ENCODE results near the gene GRB2. TPM values are rescaled to one million over a fixed set of nuclear protein-coding genes. Genes with fewer than 3 reads are reported as not detected.
"Not testable (repeated sequence)": the region's sequence is repeated elsewhere in the genome, so short reads cannot be mapped to it uniquely, and the experiment has no call there.

The GRB2 gene
- total RNA-seq, 2 experiments from 2014 or later, result 149 to 155 TPM

DNA sequence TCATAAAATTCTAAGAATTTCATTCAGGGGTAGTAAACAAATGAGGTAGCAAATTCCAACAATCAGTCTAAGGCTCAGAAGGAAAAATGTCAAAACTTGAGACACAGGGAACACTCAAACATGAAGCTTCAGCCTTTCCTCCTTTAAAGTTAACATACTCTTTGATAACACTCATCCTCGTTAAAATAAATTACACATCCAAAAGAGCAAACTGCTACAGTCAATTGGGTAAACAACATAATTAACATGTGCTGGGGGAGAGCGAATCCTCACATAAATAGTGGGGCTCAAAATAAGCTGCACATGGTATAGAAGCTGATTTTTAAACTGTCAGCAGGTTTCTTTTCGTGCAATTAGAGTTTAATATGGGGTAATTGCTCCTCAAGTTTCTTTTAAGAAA lies 12.9 kb downstream of the GRB2 start:
- Mint-ChIP-seq H3K27me3 (no peaks in the 10 kb centered on the region), H3K4me1 (peaks cover 59% of the 10 kb centered on the region), H3K9me3 (no peaks in the 10 kb centered on the region), H3K4me3 (peak overlapping the region; percentile 27), H3K27ac (no peak overlapping the region), H3K36me3 (peaks cover 32% of the 10 kb centered on the region)
- ATAC-seq (ENCODE audit: low read depth), result no peak
- no peak for DNase-seq
- POLR2A ChIA-PET, result interaction anchor here (0.9 to 1.2 kb wide), 2 partner anchors 46 to 122 kb away, joined by 4 to 5 read pairs; partner anchors contain the start of gene MIF4GD

DNA sequence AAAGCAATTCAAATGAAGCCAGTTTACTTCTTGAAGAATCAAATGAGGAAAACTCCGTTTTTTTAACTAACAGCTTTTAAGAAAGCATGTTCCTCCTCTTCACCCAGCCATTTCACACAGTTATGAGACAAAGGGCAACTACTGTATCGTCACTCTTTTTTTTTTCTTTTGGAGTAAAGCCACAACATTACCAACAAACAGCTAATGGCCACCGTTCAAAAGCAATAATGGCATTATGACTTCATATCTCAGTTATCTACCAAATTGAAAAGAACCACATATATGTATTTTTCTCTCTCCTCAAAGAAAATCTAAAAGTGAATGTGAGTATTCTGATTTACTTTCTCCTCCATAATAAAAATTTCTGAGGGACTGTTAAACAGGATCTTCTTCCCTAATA lies 14.5 kb downstream of the GRB2 start:
- no peak overlapping the region for H3K27ac Mint-ChIP-seq
- POLR2A ChIA-PET, result no interaction called here
- DNase-seq (no peak), ATAC-seq (ENCODE audit: low read depth) (no peak)
- H3K4me1 Mint-ChIP-seq, result peaks cover 51% of the 10 kb centered on the region
- H3K36me3 Mint-ChIP-seq, result peaks cover 38% of the 10 kb centered on the region
- H3K4me3 Mint-ChIP-seq, result no peak overlapping the region
- no peaks in the 10 kb centered on the region for H3K27me3 Mint-ChIP-seq
- H3K9me3 Mint-ChIP-seq, result no peaks in the 10 kb centered on the region

DNA sequence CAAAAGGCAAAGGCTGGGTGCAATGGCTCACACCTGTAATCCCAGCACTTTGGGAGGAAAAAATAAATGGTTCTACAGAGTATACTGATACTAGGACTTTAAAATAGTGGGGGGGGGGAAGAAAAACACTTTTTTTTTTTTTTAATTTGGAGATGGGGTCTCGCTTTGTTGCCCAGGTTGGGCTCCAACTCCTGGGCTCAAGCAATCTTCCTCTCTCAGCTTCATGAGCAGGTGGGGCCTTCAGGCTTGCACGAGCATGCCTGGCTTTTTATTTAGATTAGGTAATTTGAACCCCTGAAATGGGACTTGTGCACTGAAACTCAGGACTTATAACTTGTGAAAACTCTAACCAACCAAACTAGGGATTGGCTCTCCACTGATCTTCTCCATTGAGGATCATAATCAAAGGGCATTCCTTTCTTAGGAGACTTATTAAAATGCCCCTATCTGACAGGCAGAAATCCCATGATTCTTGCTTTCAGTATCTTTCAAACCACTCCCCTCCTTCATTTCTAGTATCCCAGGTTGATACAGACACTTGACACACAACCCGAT lies 16.9 kb downstream of the GRB2 start:
- POLR2A ChIA-PET, result no interaction called here

DNA sequence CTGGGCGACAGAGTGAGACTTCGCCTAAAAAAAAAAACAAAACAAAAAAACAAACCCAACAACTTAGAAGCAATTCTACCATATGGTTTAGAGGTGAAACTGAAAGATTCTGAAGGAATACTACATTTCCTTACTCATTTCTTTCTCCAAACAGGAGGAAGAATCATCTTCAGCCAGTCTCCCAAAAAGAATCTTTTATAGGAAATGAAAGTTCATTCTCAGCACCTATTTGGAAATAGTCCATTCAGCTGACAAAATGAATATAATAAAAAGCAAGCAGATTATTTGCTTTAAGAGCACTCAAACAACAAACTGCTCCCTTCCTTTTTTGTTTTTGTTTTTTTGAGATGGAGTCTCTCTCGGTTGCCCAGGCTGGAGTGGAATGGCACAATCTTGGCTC lies 17.7 kb downstream of the GRB2 start:
- POLR2A ChIA-PET, result no interaction called here
- Mint-ChIP-seq H3K4me1 (peaks cover 29% of the 10 kb centered on the region), H3K4me3 (no peak overlapping the region), H3K27me3 (no peaks in the 10 kb centered on the region), H3K9me3 (no peaks in the 10 kb centered on the region), H3K36me3 (peaks cover 35% of the 10 kb centered on the region), H3K27ac (no peak overlapping the region)
- DNase-seq, result no peak
- no peak for ATAC-seq (ENCODE audit: low read depth)

More for the DNA sequence above, 16.9 kb downstream of the GRB2 start:
- DNase-seq, result no peak
- ATAC-seq (ENCODE audit: low read depth), result no peak
- H3K27me3 Mint-ChIP-seq, result no peaks in the 10 kb centered on the region
- no peak overlapping the region for H3K4me3 Mint-ChIP-seq
- H3K36me3 Mint-ChIP-seq, result peaks cover 38% of the 10 kb centered on the region
- peaks cover 34% of the 10 kb centered on the region for H3K4me1 Mint-ChIP-seq
- peak overlapping the region; percentile 25 for H3K27ac Mint-ChIP-seq
- no peaks in the 10 kb centered on the region for H3K9me3 Mint-ChIP-seq

DNA sequence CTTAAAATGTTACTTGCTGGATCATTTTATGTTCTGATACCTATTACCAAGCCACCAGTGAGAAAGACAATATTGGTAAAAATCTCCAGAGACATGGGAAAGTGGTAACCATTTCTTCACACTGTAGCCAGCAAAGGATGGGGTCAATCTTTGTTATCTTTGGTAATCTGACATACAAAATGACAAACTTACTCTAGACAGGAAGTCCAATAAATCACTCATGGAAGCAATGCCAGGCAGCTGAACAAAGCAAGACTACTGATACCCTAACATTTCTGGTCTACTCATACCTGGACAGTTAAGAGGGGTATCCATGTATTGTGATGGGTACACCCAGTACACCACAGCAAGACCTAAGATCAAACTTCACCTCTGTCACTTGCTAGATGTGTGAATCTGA lies 19.0 kb downstream of the GRB2 start:
- Mint-ChIP-seq H3K27ac (peak overlapping the region; percentile 3), H3K9me3 (no peaks in the 10 kb centered on the region), H3K27me3 (no peaks in the 10 kb centered on the region), H3K4me1 (peaks cover 23% of the 10 kb centered on the region), H3K4me3 (no peak overlapping the region), H3K36me3 (peaks cover 28% of the 10 kb centered on the region)
- DNase-seq (no peak), ATAC-seq (ENCODE audit: low read depth) (no peak)
- POLR2A ChIA-PET, result interaction anchor here (0.6 kb wide), 1 partner anchor 37 kb away, joined by 4 read pairs; no protein-coding TSS in a partner anchor

DNA sequence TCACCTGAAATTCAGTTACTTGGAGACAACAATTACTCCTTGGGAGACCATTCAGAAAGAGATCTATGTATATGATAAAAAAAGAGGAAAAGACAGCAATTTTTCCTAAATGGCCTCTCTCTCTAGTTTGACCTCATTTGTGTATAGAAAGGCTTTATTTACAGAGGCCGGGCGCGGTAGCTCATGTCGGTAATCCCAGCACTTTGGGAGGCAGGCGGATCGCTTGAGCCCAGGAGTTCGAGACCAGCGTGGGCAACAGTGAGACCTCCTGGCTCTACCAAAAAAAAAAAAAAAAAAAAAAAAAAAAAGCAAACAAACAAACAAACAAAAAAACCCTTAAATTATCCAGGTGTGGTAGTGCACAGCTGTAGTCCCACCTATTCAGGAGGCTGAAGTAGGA lies 20.7 kb downstream of the GRB2 start:
- no peak for ATAC-seq (ENCODE audit: low read depth)
- H3K27me3 Mint-ChIP-seq, result no peaks in the 10 kb centered on the region
- peaks cover 22% of the 10 kb centered on the region for H3K4me1 Mint-ChIP-seq
- POLR2A ChIA-PET, result no interaction called here
- peaks cover 17% of the 10 kb centered on the region for H3K36me3 Mint-ChIP-seq
- DNase-seq, result no peak
- H3K27ac Mint-ChIP-seq, result no peak overlapping the region
- H3K9me3 Mint-ChIP-seq, result no peaks in the 10 kb centered on the region
- H3K4me3 Mint-ChIP-seq, result no peak overlapping the region

DNA sequence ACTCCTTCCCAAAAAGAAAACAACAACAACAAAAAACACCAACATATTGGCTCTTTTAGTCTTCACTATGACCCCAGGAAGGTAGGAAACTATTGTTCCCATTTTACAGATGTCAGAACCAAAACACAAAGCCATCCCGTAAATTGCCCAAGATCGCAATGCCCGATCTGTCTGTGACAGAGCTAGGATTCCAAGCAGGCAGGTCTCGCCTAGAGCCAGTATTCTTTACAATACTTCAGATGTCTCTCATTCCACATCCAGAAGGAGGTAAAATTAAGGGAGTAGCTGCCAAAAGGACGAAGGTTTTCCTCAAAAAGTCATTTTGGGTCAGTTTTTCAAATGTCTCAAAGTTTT lies 21.7 kb downstream of the GRB2 start:
- Mint-ChIP-seq H3K4me3 (no peak overlapping the region), H3K27me3 (no peaks in the 10 kb centered on the region), H3K4me1 (peaks cover 17% of the 10 kb centered on the region), H3K9me3 (no peaks in the 10 kb centered on the region), H3K27ac (no peak overlapping the region), H3K36me3 (peaks cover 13% of the 10 kb centered on the region)
- POLR2A ChIA-PET, result no interaction called here
- DNase-seq (no peak), ATAC-seq (ENCODE audit: low read depth) (no peak)

DNA sequence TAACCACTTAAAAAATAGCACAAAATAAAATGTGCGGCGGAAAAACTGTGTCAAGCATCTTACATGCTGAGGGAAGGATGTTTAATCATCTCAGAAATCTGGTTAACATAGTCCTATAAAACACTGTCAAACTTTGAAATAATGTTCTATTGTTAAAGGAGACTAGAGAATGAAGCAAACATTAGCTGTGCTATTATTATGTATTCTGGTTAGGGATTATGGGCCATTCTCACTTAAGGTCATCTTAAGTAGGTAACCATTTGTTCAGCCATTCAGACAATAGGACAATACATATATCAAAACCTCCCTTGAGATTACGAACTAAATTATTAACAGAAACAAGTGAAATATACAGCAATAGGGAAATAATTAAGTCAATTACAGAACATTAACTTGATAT lies 24.7 kb downstream of the GRB2 start:
- POLR2A ChIA-PET, result interaction anchor here (1.1 kb wide), 1 partner anchor 91 kb away, joined by 3 read pairs; the partner anchor contains the start of gene SLC25A19
- ATAC-seq (ENCODE audit: low read depth) (no peak), DNase-seq (no peak)
- Mint-ChIP-seq H3K9me3 (no peaks in the 10 kb centered on the region), H3K27ac (no peak overlapping the region), H3K36me3 (peaks cover 12% of the 10 kb centered on the region), H3K4me1 (peaks cover 11% of the 10 kb centered on the region), H3K4me3 (no peak overlapping the region), H3K27me3 (no peaks in the 10 kb centered on the region)

DNA sequence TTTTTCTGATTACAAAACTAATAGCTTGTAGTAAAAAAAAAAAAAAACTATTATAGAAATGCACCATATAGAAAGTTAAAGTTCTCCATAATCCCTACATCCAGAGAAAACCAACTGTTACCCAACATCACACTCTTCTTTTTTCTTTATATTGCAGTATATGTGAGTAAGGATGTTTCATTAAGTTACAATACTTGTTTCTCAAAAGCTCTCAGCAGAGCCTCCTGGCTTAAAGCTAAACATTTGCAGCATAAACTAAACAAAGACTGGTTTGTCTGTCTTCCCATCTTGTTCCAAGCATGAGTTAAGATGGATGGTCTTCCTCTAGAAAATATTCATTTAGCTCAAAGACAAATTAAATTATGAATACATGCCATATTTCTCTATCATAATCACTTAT lies 25.2 kb downstream of the GRB2 start:
- H3K9me3 Mint-ChIP-seq, result no peaks in the 10 kb centered on the region
- POLR2A ChIA-PET, result interaction anchor here (1.1 to 1.2 kb wide), 2 partner anchors 14 to 91 kb away, joined by 3 to 4 read pairs; partner anchors contain the start of gene SLC25A19
- H3K27me3 Mint-ChIP-seq, result no peaks in the 10 kb centered on the region
- H3K4me1 Mint-ChIP-seq, result peaks cover 11% of the 10 kb centered on the region
- no peak for ATAC-seq (ENCODE audit: low read depth)
- H3K36me3 Mint-ChIP-seq, result peaks cover 14% of the 10 kb centered on the region
- DNase-seq, result no peak
- no peak overlapping the region for H3K27ac Mint-ChIP-seq
- H3K4me3 Mint-ChIP-seq, result no peak overlapping the region

DNA sequence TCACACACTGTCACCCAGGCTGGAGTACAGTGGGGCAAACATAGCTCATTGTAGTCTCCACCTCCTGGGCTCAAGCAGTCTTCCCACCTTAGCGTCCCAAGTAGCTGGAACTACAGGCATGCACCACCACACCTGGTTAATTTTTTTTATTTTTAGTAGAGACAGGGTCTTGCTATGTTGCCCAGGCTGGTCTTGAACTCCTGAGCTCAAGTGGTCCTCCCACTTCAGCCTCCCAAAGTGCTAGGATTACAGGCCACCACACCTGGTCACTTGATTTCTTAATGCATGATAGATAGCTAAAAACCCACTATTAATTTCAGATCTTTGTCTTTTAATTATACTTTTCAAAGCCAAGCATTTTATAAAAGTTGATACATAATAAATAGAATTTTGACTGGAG lies 26.1 kb downstream of the GRB2 start:
- H3K36me3 Mint-ChIP-seq, result peaks cover 20% of the 10 kb centered on the region
- POLR2A ChIA-PET, result interaction anchor here (1.2 to 1.3 kb wide), 2 partner anchors 14 to 109 kb away, joined by 3 to 4 read pairs; partner anchors contain the start of gene MIF4GD
- DNase-seq; ATAC-seq (ENCODE audit: low read depth); H3K27ac Mint-ChIP-seq; H3K9me3 Mint-ChIP-seq; H3K4me3 Mint-ChIP-seq; H3K27me3 Mint-ChIP-seq: not testable (repeated sequence)
- peaks cover 15% of the 10 kb centered on the region for H3K4me1 Mint-ChIP-seq

DNA sequence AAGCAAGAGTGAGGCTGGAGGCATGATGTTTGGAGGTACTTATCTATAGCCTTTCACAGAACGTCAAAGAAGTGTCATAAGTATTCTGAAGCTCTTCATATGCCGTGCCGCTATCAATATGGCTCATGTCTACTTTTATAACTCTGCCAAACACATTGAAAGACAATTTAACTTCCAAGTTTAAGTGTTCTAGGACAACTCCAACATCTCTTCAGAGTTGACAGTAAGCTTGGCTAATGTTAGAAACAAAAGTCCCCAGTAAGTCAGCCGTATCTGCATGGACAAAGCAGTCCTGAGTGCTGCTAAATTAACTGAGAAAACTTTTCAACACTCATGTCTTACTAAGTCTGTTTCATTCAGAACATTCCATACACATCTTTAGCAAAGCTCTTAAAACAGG lies 32.2 kb downstream of the GRB2 start:
- Mint-ChIP-seq H3K9me3 (no peaks in the 10 kb centered on the region), H3K36me3 (peaks cover 39% of the 10 kb centered on the region), H3K27me3 (no peaks in the 10 kb centered on the region), H3K27ac (no peak overlapping the region), H3K4me1 (peaks cover 33% of the 10 kb centered on the region), H3K4me3 (no peak overlapping the region)
- ATAC-seq (ENCODE audit: low read depth), result no peak
- POLR2A ChIA-PET, result interaction anchor here (0.7 kb wide), 1 partner anchor 50 kb away, joined by 3 read pairs; no protein-coding TSS in a partner anchor
- no peak for DNase-seq

DNA sequence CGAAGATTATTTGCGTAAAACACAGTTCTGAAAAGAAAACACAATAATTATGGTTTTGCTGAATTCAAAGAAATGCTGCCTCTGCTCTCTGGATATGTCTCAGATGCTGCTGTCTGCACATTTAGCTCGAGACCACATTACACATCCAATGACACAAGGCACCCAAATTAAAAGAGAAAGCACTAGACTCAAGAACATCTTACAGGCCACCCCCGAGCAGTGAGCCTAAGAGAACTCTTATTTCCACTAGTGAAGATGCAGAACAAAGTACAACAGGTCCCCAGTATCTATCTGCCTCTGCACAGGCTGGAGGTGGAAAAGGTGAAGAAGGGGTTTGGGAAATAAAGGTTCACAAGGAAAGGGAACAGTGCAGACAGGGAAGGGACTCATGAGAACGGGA lies 33.5 kb downstream of the GRB2 start:
- ATAC-seq (ENCODE audit: low read depth), result peak; percentile 80
- H3K4me1 Mint-ChIP-seq, result peaks cover 40% of the 10 kb centered on the region
- H3K27me3 Mint-ChIP-seq, result no peaks in the 10 kb centered on the region
- H3K9me3 Mint-ChIP-seq, result no peaks in the 10 kb centered on the region
- H3K4me3 Mint-ChIP-seq, result peak overlapping the region; percentile 26
- peak overlapping the region; percentile 52 for H3K27ac Mint-ChIP-seq
- POLR2A ChIA-PET, result no interaction called here
- peaks cover 31% of the 10 kb centered on the region for H3K36me3 Mint-ChIP-seq
- DNase-seq, result no peak

DNA sequence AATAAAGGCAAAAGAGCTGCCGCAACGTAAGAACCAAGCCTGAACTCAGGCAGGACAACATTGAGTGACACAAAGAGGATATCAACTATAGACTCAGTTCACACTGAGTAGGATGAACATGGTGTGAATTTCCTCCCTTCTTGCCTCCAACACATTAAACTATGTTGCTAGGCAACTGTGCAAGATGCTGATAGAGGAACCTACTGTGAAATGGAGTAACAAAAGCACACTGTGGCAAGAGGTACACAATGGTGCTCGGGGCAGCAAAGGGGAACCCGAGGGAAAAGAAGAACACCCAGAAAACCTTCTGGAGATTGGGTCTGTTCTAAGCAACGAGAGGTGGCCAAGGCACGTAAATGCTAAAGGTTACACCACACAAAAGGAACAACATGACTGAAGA lies 34.1 kb downstream of the GRB2 start:
- H3K27ac Mint-ChIP-seq, result no peak overlapping the region
- peaks cover 40% of the 10 kb centered on the region for H3K4me1 Mint-ChIP-seq
- no peak overlapping the region for H3K4me3 Mint-ChIP-seq
- POLR2A ChIA-PET, result no interaction called here
- ATAC-seq (ENCODE audit: low read depth), result no peak
- H3K9me3 Mint-ChIP-seq, result no peaks in the 10 kb centered on the region
- no peaks in the 10 kb centered on the region for H3K27me3 Mint-ChIP-seq
- no peak for DNase-seq
- H3K36me3 Mint-ChIP-seq, result peaks cover 31% of the 10 kb centered on the region

DNA sequence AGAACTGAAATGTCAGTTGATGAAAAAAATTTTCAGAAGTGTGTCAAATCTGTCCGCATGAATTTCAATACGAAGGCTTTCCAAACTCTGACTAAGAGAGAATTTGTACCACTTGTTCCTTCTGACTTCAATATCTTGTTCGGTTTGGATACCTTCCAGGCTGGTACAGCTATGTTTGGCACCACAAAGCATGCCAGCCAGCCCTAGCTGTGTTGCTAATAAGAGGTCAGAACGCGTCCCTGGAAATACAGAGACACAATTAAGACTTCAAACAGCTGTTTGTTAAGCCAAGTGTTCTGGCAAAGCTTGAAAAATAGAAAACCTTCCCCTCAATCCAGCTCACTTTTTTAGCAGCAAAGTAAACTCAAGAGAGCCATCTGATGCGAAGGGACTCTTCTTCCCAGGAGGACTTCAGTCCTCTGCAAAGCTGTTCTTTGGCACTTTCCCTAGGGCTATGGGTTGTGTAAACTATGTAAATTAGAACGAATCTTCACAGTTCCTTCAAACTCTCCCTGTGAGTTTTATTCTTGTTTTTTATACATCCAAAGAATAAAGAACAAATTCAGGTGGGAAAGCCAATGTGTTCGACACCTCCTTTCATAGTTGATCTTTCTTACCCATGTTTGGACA lies 35.1 kb downstream of the GRB2 start:
- DNase-seq, result no peak
- no peak overlapping the region for H3K27ac Mint-ChIP-seq
- H3K36me3 Mint-ChIP-seq, result peaks cover 33% of the 10 kb centered on the region
- ATAC-seq (ENCODE audit: low read depth), result no peak
- no peak overlapping the region for H3K4me3 Mint-ChIP-seq
- H3K4me1 Mint-ChIP-seq, result peaks cover 48% of the 10 kb centered on the region
- POLR2A ChIA-PET, result interaction anchor here (0.6 kb wide), 1 partner anchor 12 kb away, joined by 4 read pairs; no protein-coding TSS in a partner anchor
- no peaks in the 10 kb centered on the region for H3K9me3 Mint-ChIP-seq
- H3K27me3 Mint-ChIP-seq, result no peaks in the 10 kb centered on the region

Data from activated naive CD8-positive, alpha-beta T cell treated with anti-CD3 and anti-CD28 coated beads, Interleukin-2, amount 10 ng/mL, durations not matched to agents 7 days and 5 days (primary cell).